HepG2 (cell line): Measurements from ENCODE around the gene GNAZ. TPM values are rescaled to one million over a fixed set of nuclear protein-coding genes. Genes with fewer than 3 reads are reported as not detected.

Source experiments
- BRD4 ChIP-seq: sonication (generic); formaldehyde crosslinking; IDR thresholded peaks from 2 replicates; pipeline ENCODE4 v1.4.0; 2020; ENCODE audit warnings: missing genetic modification reagents
- CREM ChIP-seq, 2 experiments: sonication (generic) in 1 of 2; formaldehyde crosslinking in 1 of 2; IDR thresholded peaks; 2 replicates each; pipeline versions ENCODE4 v1.4.0 to v1.6.1; 2016 to 2020; ENCODE audit warnings: antibody characterized with exemption in 1 of 2, mild to moderate bottlenecking in 1 of 2, missing genetic modification reagents in 1 of 2
- HDAC2 ChIP-seq: sonication (generic); formaldehyde crosslinking; IDR thresholded peaks from 2 replicates; pipeline ENCODE4 v1.4.0; 2020; ENCODE audit warnings: missing genetic modification reagents
- NPAS2 ChIP-seq: sonication (generic); formaldehyde crosslinking; IDR thresholded peaks from 2 replicates; pipeline ENCODE4 v1.8.0; 2022; ENCODE audit warnings: mild to moderate bottlenecking, missing genetic modification reagents, borderline replicate concordance
- XRCC5 ChIP-seq: fragments of 200-400 bp; formaldehyde crosslinking; optimal IDR thresholded peaks from 2 replicates; pipeline ENCODE3; 2017; ENCODE audit warnings: mild to moderate bottlenecking, low read length
- ZMYM3 ChIP-seq: sonication (generic); formaldehyde crosslinking; IDR thresholded peaks from 2 replicates; pipeline ENCODE4 v1.5.1; 2020; ENCODE audit warnings: mild to moderate bottlenecking, missing genetic modification reagents
- ZNF296 ChIP-seq: sonication (generic); formaldehyde crosslinking; conservative IDR thresholded peaks from 2 replicates; pipeline ENCODE4 v1.5.0; 2020; ENCODE audit warnings: mild to moderate bottlenecking, missing genetic modification reagents
- ZNF30 ChIP-seq: sonication (generic); formaldehyde crosslinking; IDR thresholded peaks from 2 replicates; pipeline ENCODE4 v1.5.0; 2020; ENCODE audit warnings: mild to moderate bottlenecking, missing genetic modification reagents
- ZNF326 ChIP-seq: sonication (generic); formaldehyde crosslinking; IDR thresholded peaks from 2 replicates; pipeline ENCODE4 v1.4.0; 2020; ENCODE audit warnings: missing genetic modification reagents, borderline replicate concordance
- ZNF543 ChIP-seq: sonication (generic); formaldehyde crosslinking; IDR thresholded peaks from 2 replicates; pipeline ENCODE4 v1.4.0; 2020; ENCODE audit warnings: mild to moderate bottlenecking, missing genetic modification reagents
- ZNF570 ChIP-seq: sonication (generic); formaldehyde crosslinking; IDR thresholded peaks from 2 replicates; pipeline ENCODE4 v1.4.0; 2020; ENCODE audit warnings: mild to moderate bottlenecking, missing genetic modification reagents, borderline replicate concordance
- ZNF747 ChIP-seq: sonication (generic); formaldehyde crosslinking; IDR thresholded peaks from 2 replicates; pipeline ENCODE4 v1.8.1; 2023; ENCODE audit warnings: missing genetic modification reagents, mild to moderate bottlenecking, borderline replicate concordance
- ZNF780A ChIP-seq: sonication (generic); formaldehyde crosslinking; IDR thresholded peaks from 2 replicates; pipeline ENCODE4 v1.8.0; 2022; ENCODE audit warnings: mild to moderate bottlenecking, missing genetic modification reagents, moderate library complexity
- ZNF850 ChIP-seq: sonication (generic); formaldehyde crosslinking; conservative IDR thresholded peaks from 2 replicates; pipeline ENCODE4 v1.9.0; 2021; ENCODE audit warnings: mild to moderate bottlenecking, missing genetic modification reagents
- polyA plus RNA-seq, 8 experiments: library from polyadenylated mRNA; depleted of rRNA in 3 of 8; stranded (reverse) in 7 of 8; unstranded in 1 of 8; fragments of >200 nt; fragmentation: Illumina TruSeq in 4 of 8; extraction: Trizol in 4 of 8; gene quantifications; 2 replicates each; pipeline versions ENCODE4 v1.2.1 to v1.2.3, GENCODE V29; 2011 to 2016; ENCODE audit warnings: low read depth in 4 of 8, missing spikeins in 1 of 8, mixed read lengths in 1 of 8; ENCODE audit not compliant: insufficient read depth in 1 of 8
- total RNA-seq, 5 experiments: library from RNA; depleted of rRNA; stranded (reverse); fragments of >200 nt; fragmentation: Illumina TruSeq; extraction: Trizol; gene quantifications; 2 replicates each; pipeline ENCODE4 v1.2.3, GENCODE V29; 2016; ENCODE audit warnings: low read depth in 1 of 5
- TF ChIP-seq, protein P1 (sequence below), 2 experiments: sonication (generic) in 1 of 2; formaldehyde crosslinking in 1 of 2; IDR thresholded peaks; 2 replicates each; pipeline versions ENCODE4 v1.4.0 to v1.6.1; 2016 to 2020; ENCODE audit warnings: borderline replicate concordance in 1 of 2, low read depth in 1 of 2, mild to moderate bottlenecking in 1 of 2, missing genetic modification reagents in 1 of 2
- TF ChIP-seq, protein P2 (sequence below): IDR thresholded peaks from 2 replicates; pipeline ENCODE4 v1.6.1; 2016; ENCODE audit warnings: low read depth, missing genetic modification reagents, missing compliant biosample characterization
- TF ChIP-seq, protein P3 (sequence below): sonication (generic); formaldehyde crosslinking; IDR thresholded peaks from 2 replicates; pipeline ENCODE4 v1.4.0; 2020; ENCODE audit warnings: missing genetic modification reagents, borderline replicate concordance
- TF ChIP-seq, protein P4 (sequence below): sonication (generic); formaldehyde crosslinking; IDR thresholded peaks from 2 replicates; pipeline ENCODE4 v1.5.1; 2020; ENCODE audit warnings: missing genetic modification reagents, mild to moderate bottlenecking, borderline replicate concordance

Gene GNAZ
- total and polyA plus RNA-seq, 2 of the 13 experiments (the other 11 are each of a cell fraction or from before 2014, with no cell fraction given), result 11.4 to 22.3 TPM

GRCh38 chr22:23079240-23079768, 9.0 kb downstream of the GNAZ start (continued):
- TF ChIP-seq, protein P1, sequence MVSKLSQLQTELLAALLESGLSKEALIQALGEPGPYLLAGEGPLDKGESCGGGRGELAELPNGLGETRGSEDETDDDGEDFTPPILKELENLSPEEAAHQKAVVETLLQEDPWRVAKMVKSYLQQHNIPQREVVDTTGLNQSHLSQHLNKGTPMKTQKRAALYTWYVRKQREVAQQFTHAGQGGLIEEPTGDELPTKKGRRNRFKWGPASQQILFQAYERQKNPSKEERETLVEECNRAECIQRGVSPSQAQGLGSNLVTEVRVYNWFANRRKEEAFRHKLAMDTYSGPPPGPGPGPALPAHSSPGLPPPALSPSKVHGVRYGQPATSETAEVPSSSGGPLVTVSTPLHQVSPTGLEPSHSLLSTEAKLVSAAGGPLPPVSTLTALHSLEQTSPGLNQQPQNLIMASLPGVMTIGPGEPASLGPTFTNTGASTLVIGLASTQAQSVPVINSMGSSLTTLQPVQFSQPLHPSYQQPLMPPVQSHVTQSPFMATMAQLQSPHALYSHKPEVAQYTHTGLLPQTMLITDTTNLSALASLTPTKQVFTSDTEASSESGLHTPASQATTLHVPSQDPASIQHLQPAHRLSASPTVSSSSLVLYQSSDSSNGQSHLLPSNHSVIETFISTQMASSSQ (IDR thresholded peaks at IDR 0.05; ENCODE audit: low read depth), result no peak
- TF ChIP-seq, protein P1 (CRISPR knock-in tag; IDR thresholded peaks at IDR 0.05; ENCODE audit: borderline replicate concordance), result peak; percentile 51; the same call in 1 of the 2 replicates
- TF ChIP-seq ZNF326 (CRISPR knock-in tag) (no peak), NPAS2 (CRISPR knock-in tag) (no peak), BRD4 (CRISPR knock-in tag) (peak; percentile 83), ZNF850 (CRISPR knock-in tag) (no peak), HDAC2 (CRISPR knock-in tag) (peak; percentile 88), ZNF780A (no peak), ZMYM3 (CRISPR knock-in tag) (peak; percentile 93), ZNF747 (CRISPR knock-in tag) (no peak), ZNF296 (CRISPR knock-in tag) (no peak), ZNF30 (no peak), ZNF543 (CRISPR knock-in tag) (0 out of 2 replicates have a peak, but pooled peaks have one; percentile 56), XRCC5 (peak; percentile 79), ZNF570 (CRISPR knock-in tag) (no peak), CREM (IDR thresholded peaks at IDR 0.05) (peak; percentile 46; the same call in 1 of the 2 replicates), CREM (CRISPR knock-in tag; IDR thresholded peaks at IDR 0.05) (no peak)
- TF ChIP-seq, protein P2, sequence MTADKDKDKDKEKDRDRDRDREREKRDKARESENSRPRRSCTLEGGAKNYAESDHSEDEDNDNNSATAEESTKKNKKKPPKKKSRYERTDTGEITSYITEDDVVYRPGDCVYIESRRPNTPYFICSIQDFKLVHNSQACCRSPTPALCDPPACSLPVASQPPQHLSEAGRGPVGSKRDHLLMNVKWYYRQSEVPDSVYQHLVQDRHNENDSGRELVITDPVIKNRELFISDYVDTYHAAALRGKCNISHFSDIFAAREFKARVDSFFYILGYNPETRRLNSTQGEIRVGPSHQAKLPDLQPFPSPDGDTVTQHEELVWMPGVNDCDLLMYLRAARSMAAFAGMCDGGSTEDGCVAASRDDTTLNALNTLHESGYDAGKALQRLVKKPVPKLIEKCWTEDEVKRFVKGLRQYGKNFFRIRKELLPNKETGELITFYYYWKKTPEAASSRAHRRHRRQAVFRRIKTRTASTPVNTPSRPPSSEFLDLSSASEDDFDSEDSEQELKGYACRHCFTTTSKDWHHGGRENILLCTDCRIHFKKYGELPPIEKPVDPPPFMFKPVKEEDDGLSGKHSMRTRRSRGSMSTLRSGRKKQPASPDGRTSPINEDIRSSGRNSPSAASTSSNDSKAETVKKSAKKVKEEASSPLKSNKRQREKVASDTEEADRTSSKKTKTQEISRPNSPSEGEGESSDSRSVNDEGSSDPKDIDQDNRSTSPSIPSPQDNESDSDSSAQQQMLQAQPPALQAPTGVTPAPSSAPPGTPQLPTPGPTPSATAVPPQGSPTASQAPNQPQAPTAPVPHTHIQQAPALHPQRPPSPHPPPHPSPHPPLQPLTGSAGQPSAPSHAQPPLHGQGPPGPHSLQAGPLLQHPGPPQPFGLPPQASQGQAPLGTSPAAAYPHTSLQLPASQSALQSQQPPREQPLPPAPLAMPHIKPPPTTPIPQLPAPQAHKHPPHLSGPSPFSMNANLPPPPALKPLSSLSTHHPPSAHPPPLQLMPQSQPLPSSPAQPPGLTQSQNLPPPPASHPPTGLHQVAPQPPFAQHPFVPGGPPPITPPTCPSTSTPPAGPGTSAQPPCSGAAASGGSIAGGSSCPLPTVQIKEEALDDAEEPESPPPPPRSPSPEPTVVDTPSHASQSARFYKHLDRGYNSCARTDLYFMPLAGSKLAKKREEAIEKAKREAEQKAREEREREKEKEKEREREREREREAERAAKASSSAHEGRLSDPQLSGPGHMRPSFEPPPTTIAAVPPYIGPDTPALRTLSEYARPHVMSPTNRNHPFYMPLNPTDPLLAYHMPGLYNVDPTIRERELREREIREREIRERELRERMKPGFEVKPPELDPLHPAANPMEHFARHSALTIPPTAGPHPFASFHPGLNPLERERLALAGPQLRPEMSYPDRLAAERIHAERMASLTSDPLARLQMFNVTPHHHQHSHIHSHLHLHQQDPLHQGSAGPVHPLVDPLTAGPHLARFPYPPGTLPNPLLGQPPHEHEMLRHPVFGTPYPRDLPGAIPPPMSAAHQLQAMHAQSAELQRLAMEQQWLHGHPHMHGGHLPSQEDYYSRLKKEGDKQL (CRISPR knock-in tag), result 0 out of 2 replicates have a peak, but pooled peaks have one; percentile 49
- TF ChIP-seq, protein P3, sequence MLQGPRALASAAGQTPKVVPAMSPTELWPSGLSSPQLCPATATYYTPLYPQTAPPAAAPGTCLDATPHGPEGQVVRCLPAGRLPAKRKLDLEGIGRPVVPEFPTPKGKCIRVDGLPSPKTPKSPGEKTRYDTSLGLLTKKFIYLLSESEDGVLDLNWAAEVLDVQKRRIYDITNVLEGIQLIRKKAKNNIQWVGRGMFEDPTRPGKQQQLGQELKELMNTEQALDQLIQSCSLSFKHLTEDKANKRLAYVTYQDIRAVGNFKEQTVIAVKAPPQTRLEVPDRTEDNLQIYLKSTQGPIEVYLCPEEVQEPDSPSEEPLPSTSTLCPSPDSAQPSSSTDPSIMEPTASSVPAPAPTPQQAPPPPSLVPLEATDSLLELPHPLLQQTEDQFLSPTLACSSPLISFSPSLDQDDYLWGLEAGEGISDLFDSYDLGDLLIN (CRISPR knock-in tag), result no peak
- TF ChIP-seq, protein P4, sequence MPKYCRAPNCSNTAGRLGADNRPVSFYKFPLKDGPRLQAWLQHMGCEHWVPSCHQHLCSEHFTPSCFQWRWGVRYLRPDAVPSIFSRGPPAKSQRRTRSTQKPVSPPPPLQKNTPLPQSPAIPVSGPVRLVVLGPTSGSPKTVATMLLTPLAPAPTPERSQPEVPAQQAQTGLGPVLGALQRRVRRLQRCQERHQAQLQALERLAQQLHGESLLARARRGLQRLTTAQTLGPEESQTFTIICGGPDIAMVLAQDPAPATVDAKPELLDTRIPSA (CRISPR knock-in tag), result no peak
